ENCODE measurements around the gene SLC11A2.

DNA sequence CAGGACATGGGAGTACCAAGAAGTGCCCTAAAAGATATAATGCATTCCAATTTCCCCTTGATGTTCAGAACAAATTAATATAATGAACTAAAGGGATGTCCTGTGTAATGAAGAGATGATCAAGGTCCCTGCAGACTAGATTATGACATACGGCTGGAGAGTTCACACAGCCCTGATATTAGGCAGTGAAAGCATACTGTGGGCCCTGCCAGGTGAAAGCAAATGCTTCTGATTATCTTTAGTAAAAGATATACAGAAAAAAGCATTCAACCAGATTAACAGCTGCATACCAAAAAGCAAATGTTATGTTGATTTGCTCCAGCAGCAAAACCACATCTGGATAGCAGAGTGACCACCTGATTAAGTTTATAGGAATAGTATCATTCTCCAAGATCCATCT, 61.8 kb downstream of the SLC11A2 start:
- TF ChIP-seq YY1 (IDR thresholded peaks at IDR 0.05; ENCODE audit: insufficient read depth, insufficient read length) (no peak), ZNF274 (IDR thresholded peaks at IDR 0.05; ENCODE audit: low read depth, low read length) (no peak), SUZ12 (IDR thresholded peaks at IDR 0.05; ENCODE audit: extremely low read depth, insufficient read depth, insufficient read length) (no peak)
